Activated CD8-positive, alpha-beta memory T cell treated with anti-CD3 and anti-CD28 coated beads, Interleukin-2, amount 10 ng/mL, durations not matched to agents 7 days and 5 days (primary cell): ENCODE results near the gene SLC6A13. TPM values are rescaled to one million over a fixed set of nuclear protein-coding genes. Genes with fewer than 3 reads are reported as not detected.

Source experiments
- ATAC-seq: fragments of 150-1000 bp; cut with Tn5 transposase; one replicate; pipeline ENCODE4 v1.10.0; 2021; ENCODE audit warnings: moderate library complexity
- CTCF ChIA-PET: fragments of 350-600 bp; sonication (Branson Sonifier 250); formaldehyde crosslinking; loops from one replicate; lab custom pipeline; 2021; ENCODE audit warnings: antibody characterized with exemption; lab: Charles Lee
- DNase-seq: peaks from one replicate; pipeline ENCODE4 v3.0.0-alpha.2; 2020
- H3K27ac Mint-ChIP-seq: one replicate; pipeline ENCODE4 v1.8.0; 2021; ENCODE audit warnings: mild to moderate bottlenecking, mixed read lengths
- H3K27me3 Mint-ChIP-seq: one replicate; pipeline ENCODE4 v1.8.0; 2021; ENCODE audit warnings: mixed read lengths
- H3K36me3 Mint-ChIP-seq: one replicate; pipeline ENCODE4 v1.8.0; 2021; ENCODE audit warnings: mild to moderate bottlenecking, mixed read lengths
- H3K4me1 Mint-ChIP-seq: one replicate; pipeline ENCODE4 v1.8.0; 2021; ENCODE audit warnings: mixed read lengths
- H3K4me3 Mint-ChIP-seq: one replicate; pipeline ENCODE4 v1.8.0; 2021; ENCODE audit warnings: mild to moderate bottlenecking, moderate library complexity, mixed read lengths
- H3K9me3 Mint-ChIP-seq: one replicate; pipeline ENCODE4 v1.8.0; 2022; ENCODE audit warnings: low read depth, mixed read lengths
- total RNA-seq, 2 experiments: library from RNA; stranded (reverse); gene quantifications; one replicate each; pipeline ENCODE4 v1.2.3, GENCODE V29; 2021

The SLC6A13 gene
- total RNA-seq, 2 experiments from 2014 or later, result 0.35 TPM

- peaks cover 51% of the 10 kb centered on the region for H3K27me3 Mint-ChIP-seq
- no peak overlapping the region for H3K4me3 Mint-ChIP-seq
- CTCF ChIA-PET, result no interaction called here
- no peak overlapping the region for H3K27ac Mint-ChIP-seq
- ATAC-seq (no peak), DNase-seq (no peak)
- no peaks in the 10 kb centered on the region for H3K36me3 Mint-ChIP-seq
- no peaks in the 10 kb centered on the region for H3K9me3 Mint-ChIP-seq
- H3K4me1 Mint-ChIP-seq, result no peaks in the 10 kb centered on the region
These were observed 59.0 kb downstream of the SLC6A13 start for GRCh38 chr12:203462-204260.

GRCh38 chr12:203074-203461 is 59.6 kb downstream of the SLC6A13 start:
- Mint-ChIP-seq H3K27ac (no peak overlapping the region), H3K36me3 (no peaks in the 10 kb centered on the region), H3K4me1 (no peaks in the 10 kb centered on the region), H3K27me3 (peaks cover 49% of the 10 kb centered on the region), H3K4me3 (no peak overlapping the region), H3K9me3 (no peaks in the 10 kb centered on the region)
- no peak for ATAC-seq
- DNase-seq, result no peak
- CTCF ChIA-PET, result no interaction called here

- Mint-ChIP-seq H3K9me3 (no peaks in the 10 kb centered on the region), H3K4me3 (no peak overlapping the region), H3K4me1 (no peaks in the 10 kb centered on the region), H3K27ac (no peak overlapping the region), H3K27me3 (peaks cover 50% of the 10 kb centered on the region), H3K36me3 (no peaks in the 10 kb centered on the region)
- DNase-seq (no peak), ATAC-seq (no peak)
- CTCF ChIA-PET, result no interaction called here
These were observed 60.4 kb downstream of the SLC6A13 start for GRCh38 chr12:202081-202731.

- ATAC-seq (no peak), DNase-seq (no peak)
- peaks cover 50% of the 10 kb centered on the region for H3K27me3 Mint-ChIP-seq
- no peaks in the 10 kb centered on the region for H3K4me1 Mint-ChIP-seq
- H3K4me3 Mint-ChIP-seq, result no peak overlapping the region
- no peaks in the 10 kb centered on the region for H3K9me3 Mint-ChIP-seq
- no peaks in the 10 kb centered on the region for H3K36me3 Mint-ChIP-seq
- CTCF ChIA-PET, result no interaction called here
- H3K27ac Mint-ChIP-seq, result no peak overlapping the region
These were observed 61.3 kb downstream of the SLC6A13 start for GRCh38 chr12:201361-201760.

GRCh38 chr12:198705-199104 is 63.9 kb downstream of the SLC6A13 start:
- H3K4me1 Mint-ChIP-seq, result no peaks in the 10 kb centered on the region
- H3K4me3 Mint-ChIP-seq, result no peak overlapping the region
- ATAC-seq (no peak), DNase-seq (no peak)
- CTCF ChIA-PET, result no interaction called here
- no peaks in the 10 kb centered on the region for H3K9me3 Mint-ChIP-seq
- H3K27ac Mint-ChIP-seq, result no peak overlapping the region
- no peaks in the 10 kb centered on the region for H3K36me3 Mint-ChIP-seq
- peaks cover 29% of the 10 kb centered on the region for H3K27me3 Mint-ChIP-seq

GRCh38 chr12:197911-198695 is 64.5 kb downstream of the SLC6A13 start:
- H3K4me1 Mint-ChIP-seq, result no peaks in the 10 kb centered on the region
- no peaks in the 10 kb centered on the region for H3K9me3 Mint-ChIP-seq
- H3K4me3 Mint-ChIP-seq, result no peak overlapping the region
- peaks cover 28% of the 10 kb centered on the region for H3K27me3 Mint-ChIP-seq
- CTCF ChIA-PET, result no interaction called here
- DNase-seq, result no peak
- no peak overlapping the region for H3K27ac Mint-ChIP-seq
- no peaks in the 10 kb centered on the region for H3K36me3 Mint-ChIP-seq
- no peak for ATAC-seq

GRCh38 chr12:197347-197746 is 65.3 kb downstream of the SLC6A13 start:
- H3K4me1 Mint-ChIP-seq, result no peaks in the 10 kb centered on the region
- CTCF ChIA-PET, result no interaction called here
- H3K27ac Mint-ChIP-seq, result no peak overlapping the region
- no peak overlapping the region for H3K4me3 Mint-ChIP-seq
- H3K27me3 Mint-ChIP-seq, result peaks cover 21% of the 10 kb centered on the region
- no peaks in the 10 kb centered on the region for H3K36me3 Mint-ChIP-seq
- DNase-seq (no peak), ATAC-seq (no peak)
- no peaks in the 10 kb centered on the region for H3K9me3 Mint-ChIP-seq

- CTCF ChIA-PET, result no interaction called here
- no peak overlapping the region for H3K27ac Mint-ChIP-seq
- no peak for ATAC-seq
- H3K9me3 Mint-ChIP-seq, result no peaks in the 10 kb centered on the region
- no peaks in the 10 kb centered on the region for H3K36me3 Mint-ChIP-seq
- H3K4me1 Mint-ChIP-seq, result no peaks in the 10 kb centered on the region
- peaks cover 13% of the 10 kb centered on the region for H3K27me3 Mint-ChIP-seq
- H3K4me3 Mint-ChIP-seq, result no peak overlapping the region
- DNase-seq, result no peak
These were observed 66.2 kb downstream of the SLC6A13 start for GRCh38 chr12:196436-196835.

- H3K27me3 Mint-ChIP-seq, result peaks cover 9% of the 10 kb centered on the region
- ATAC-seq, result no peak
- H3K4me3 Mint-ChIP-seq, result no peak overlapping the region
- H3K4me1 Mint-ChIP-seq, result no peaks in the 10 kb centered on the region
- no peaks in the 10 kb centered on the region for H3K36me3 Mint-ChIP-seq
- no peak for DNase-seq
- H3K27ac Mint-ChIP-seq, result no peak overlapping the region
- H3K9me3 Mint-ChIP-seq, result no peaks in the 10 kb centered on the region
- CTCF ChIA-PET, result no interaction called here
These were observed 66.7 kb downstream of the SLC6A13 start for GRCh38 chr12:195951-196350.

- H3K36me3 Mint-ChIP-seq, result no peaks in the 10 kb centered on the region
- H3K4me3 Mint-ChIP-seq, result no peak overlapping the region
- H3K27ac Mint-ChIP-seq, result no peak overlapping the region
- peaks cover 9% of the 10 kb centered on the region for H3K27me3 Mint-ChIP-seq
- DNase-seq, result no peak
- no peaks in the 10 kb centered on the region for H3K4me1 Mint-ChIP-seq
- ATAC-seq, result no peak
- CTCF ChIA-PET, result no interaction called here
- H3K9me3 Mint-ChIP-seq, result no peaks in the 10 kb centered on the region
These were observed 67.5 kb downstream of the SLC6A13 start for GRCh38 chr12:195156-195555.

GRCh38 chr12:194276-194675 is 68.4 kb downstream of the SLC6A13 start:
- no peak overlapping the region for H3K27ac Mint-ChIP-seq
- peaks cover 11% of the 10 kb centered on the region for H3K27me3 Mint-ChIP-seq
- ATAC-seq (no peak), DNase-seq (no peak)
- no peaks in the 10 kb centered on the region for H3K4me1 Mint-ChIP-seq
- no peak overlapping the region for H3K4me3 Mint-ChIP-seq
- no peaks in the 10 kb centered on the region for H3K36me3 Mint-ChIP-seq
- CTCF ChIA-PET, result no interaction called here
- H3K9me3 Mint-ChIP-seq, result no peaks in the 10 kb centered on the region

- Mint-ChIP-seq H3K4me3 (no peak overlapping the region), H3K9me3 (no peaks in the 10 kb centered on the region), H3K4me1 (peaks cover 2% of the 10 kb centered on the region), H3K27ac (no peak overlapping the region), H3K27me3 (peaks cover 11% of the 10 kb centered on the region), H3K36me3 (no peaks in the 10 kb centered on the region)
- ATAC-seq (no peak), DNase-seq (no peak)
- CTCF ChIA-PET, result no interaction called here
These were observed 69.4 kb downstream of the SLC6A13 start for GRCh38 chr12:193261-193660.

- peaks cover 2% of the 10 kb centered on the region for H3K4me1 Mint-ChIP-seq
- no peaks in the 10 kb centered on the region for H3K9me3 Mint-ChIP-seq
- H3K27me3 Mint-ChIP-seq, result peaks cover 8% of the 10 kb centered on the region
- H3K27ac Mint-ChIP-seq, result no peak overlapping the region
- ATAC-seq, result no peak
- CTCF ChIA-PET, result no interaction called here
- no peak overlapping the region for H3K4me3 Mint-ChIP-seq
- no peak for DNase-seq
- H3K36me3 Mint-ChIP-seq, result no peaks in the 10 kb centered on the region
These were observed 71.1 kb downstream of the SLC6A13 start for GRCh38 chr12:191541-191940.
